MM.1S (cell line): Measurements from ENCODE around the gene GRB2.

ENCODE experiments used
- CTCF ChIP-seq: fragments of 300-600 bp; sonication (generic); IDR thresholded peaks from 2 replicates; pipeline ENCODE4 v1.5.1; 2016; ENCODE audit warnings: antibody characterized with exemption, low read length, mixed read lengths
- EZH2 ChIP-seq: fragments of 300-600 bp; sonication (generic); optimal IDR thresholded peaks from 2 replicates; pipeline ENCODE3; 2017; ENCODE audit warnings: low read depth, mild to moderate bottlenecking, antibody characterized with exemption, low read length, mixed read lengths
- EZH2phosphoT487 ChIP-seq: fragments of 300-600 bp; sonication (generic); IDR thresholded peaks from 2 replicates; pipeline ENCODE4 v1.6.1; 2018; ENCODE audit warnings: antibody characterized with exemption, low read length

DNA sequence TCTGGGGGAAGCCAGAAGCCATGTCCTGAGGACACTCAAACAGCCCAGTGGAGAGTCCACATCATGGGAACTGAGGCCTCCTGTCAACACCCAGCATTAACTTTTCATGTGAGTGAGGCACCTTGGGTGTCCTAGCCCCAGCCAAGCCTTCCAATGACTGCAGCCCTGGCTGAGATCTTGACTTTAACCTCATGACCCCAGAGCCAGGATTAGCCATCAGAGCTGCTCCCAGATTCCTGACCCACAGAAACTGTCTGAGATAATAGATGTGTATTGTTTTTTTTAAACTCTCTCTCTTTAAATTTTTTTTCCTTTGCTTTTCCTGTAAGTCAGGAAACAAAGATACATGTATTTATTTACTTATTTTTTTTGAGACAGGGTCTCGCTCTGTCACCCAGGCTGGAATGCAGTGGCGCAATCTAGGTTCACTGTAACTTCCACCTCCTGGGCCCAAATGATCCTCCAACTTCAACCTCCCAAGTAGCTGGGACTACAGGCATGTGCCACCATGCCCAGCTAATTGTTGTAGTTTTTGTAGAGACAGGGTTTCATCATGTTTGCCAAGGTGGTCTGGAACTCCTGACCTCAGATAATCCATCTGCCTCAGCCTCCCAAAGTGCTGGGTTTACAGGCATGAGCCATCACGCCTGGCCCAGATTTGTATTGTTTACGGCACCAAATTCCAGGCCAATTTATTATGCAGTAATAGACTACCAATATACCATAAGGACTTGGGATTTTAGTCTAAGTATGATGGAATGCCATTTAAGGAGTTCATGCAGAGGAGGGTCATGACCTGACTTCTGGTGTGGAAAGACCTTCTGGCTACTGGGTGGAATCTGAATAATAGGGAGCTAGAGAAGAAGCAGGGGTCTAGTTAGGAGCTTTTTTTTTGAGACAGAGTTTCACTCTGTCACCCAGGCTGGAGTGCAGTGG, 37.0 kb upstream of the GRB2 start:
- TF ChIP-seq EZH2 = no peak
- TF ChIP-seq CTCF = no peak
- TF ChIP-seq EZH2phosphoT487 = no peak
